Keratinocyte (primary cell): ENCODE data around the gene SYNJ2. TPM values are rescaled to one million over a fixed set of nuclear protein-coding genes. Genes with fewer than 3 reads are reported as not detected.

Experiments used
- DNase-seq: peaks from one replicate; pipeline ENCODE4 v3.0.0-alpha.2; 2011; ENCODE audit warnings: low read depth, missing footprints, low spot score
- FAIRE-seq: peaks from 2 replicates; lab custom pipeline; 2011; peaks lifted over from hg19 to GRCh38; lab: Jason Lieb, UNC
- H2AFZ ChIP-seq: 2 replicates; pipeline ENCODE4 v1.6.0; 2012; ENCODE audit warnings: low read length, control low read depth, inconsistent platforms; ENCODE audit not compliant: control insufficient read depth
- H3K27ac ChIP-seq: 2 replicates; pipeline ENCODE4 v1.5.1; 2011; ENCODE audit warnings: low read length; ENCODE audit not compliant: control insufficient read depth, insufficient read depth
- H3K27me3 ChIP-seq: 3 replicates; pipeline ENCODE4 v1.6.0; 2011; ENCODE audit warnings: low read length; ENCODE audit not compliant: control insufficient read depth, insufficient read depth; ENCODE audit errors: extremely low read depth
- H3K36me3 ChIP-seq, 2 experiments: 2 replicates in 1 of 2; 3 replicates in 1 of 2; pipeline ENCODE4 v1.5.1; 2011; ENCODE audit warnings: low read length in 2 of 2, mild to moderate bottlenecking in 1 of 2; ENCODE audit not compliant: control insufficient read depth in 2 of 2, insufficient read depth in 2 of 2; ENCODE audit errors: extremely low read depth in 1 of 2
- H3K4me1 ChIP-seq: 3 replicates; pipeline ENCODE4 v1.5.1; 2011; ENCODE audit warnings: low read length; ENCODE audit not compliant: control insufficient read depth, insufficient read depth; ENCODE audit errors: extremely low read depth
- H3K4me2 ChIP-seq: 3 replicates; pipeline ENCODE4 v1.6.0; 2011; ENCODE audit warnings: low read depth, low read length; ENCODE audit not compliant: control insufficient read depth, insufficient read depth; ENCODE audit errors: extremely low read depth
- H3K4me3 ChIP-seq, 3 experiments: fragments of 200-600 bp in 1 of 3; sonication (generic) in 1 of 3; 2 replicates in 2 of 3; 3 replicates in 1 of 3; pipeline ENCODE4 v1.5.1; 2011 to 2016; ENCODE audit warnings: low read length in 3 of 3, mild to moderate bottlenecking in 3 of 3, control low read depth in 2 of 3, inconsistent platforms in 1 of 3, low read depth in 1 of 3, mixed read lengths in 1 of 3, mixed run types in 1 of 3, moderate library complexity in 1 of 3; ENCODE audit not compliant: control insufficient read depth in 2 of 3, insufficient read depth in 2 of 3; ENCODE audit errors: extremely low read depth in 1 of 3
- H3K79me2 ChIP-seq: 2 replicates; pipeline ENCODE4 v1.6.0; 2012; ENCODE audit warnings: low read length; ENCODE audit not compliant: control insufficient read depth, insufficient read depth
- H3K9ac ChIP-seq: 3 replicates; pipeline ENCODE4 v1.6.0; 2011; ENCODE audit warnings: low read length; ENCODE audit not compliant: control insufficient read depth, insufficient read depth; ENCODE audit errors: extremely low read depth
- H3K9me1 ChIP-seq: 3 replicates; pipeline ENCODE4 v1.6.0; 2011; ENCODE audit warnings: low read length; ENCODE audit not compliant: control insufficient read depth, insufficient read depth; ENCODE audit errors: extremely low read depth
- H3K9me3 ChIP-seq: 2 replicates; pipeline ENCODE4 v1.5.1; 2012; ENCODE audit warnings: low read depth, low read length; ENCODE audit not compliant: control insufficient read depth
- H4K20me1 ChIP-seq: 3 replicates; pipeline ENCODE4 v1.6.0; 2011; ENCODE audit warnings: low read length; ENCODE audit not compliant: control insufficient read depth, insufficient read depth; ENCODE audit errors: extremely low read depth
- CTCF ChIP-seq, 3 experiments: IDR thresholded peaks in 1 of 3; conservative IDR thresholded peaks in 1 of 3; optimal IDR thresholded peaks in 1 of 3; 2 replicates in 2 of 3; 3 replicates in 1 of 3; pipeline versions ENCODE3 to v1.5.1; 2011; ENCODE audit warnings: low read length in 3 of 3, mild to moderate bottlenecking in 3 of 3, moderate library complexity in 2 of 3, control low read depth in 1 of 3, inconsistent platforms in 1 of 3; ENCODE audit not compliant: insufficient read depth in 2 of 3; ENCODE audit errors: extremely low read depth in 1 of 3
- EZH2 ChIP-seq: IDR thresholded peaks from one replicate; pipeline ENCODE4 v1.6.1; 2012; ENCODE audit warnings: inconsistent platforms, mild to moderate bottlenecking, low read length, moderate library complexity
- dilution Hi-C: fragments of 300-500 bp; cut with MboI; formaldehyde crosslinking; loops from one replicate; pipeline ENCODE4 v1.7.0; 2020; ENCODE audit warnings: low sequenced_read_pairs; ENCODE audit not compliant: extremely low pct_ligation_motif_present
- polyA plus RNA-seq, 5 experiments: library from polyadenylated mRNA; depleted of rRNA in 3 of 5; stranded (reverse) in 3 of 5; stranded (forward) in 1 of 5; unstranded in 1 of 5; fragments of >200 nt; gene quantifications; 1 replicate in 1 of 5; 2 replicates in 3 of 5; 3 replicates in 1 of 5; pipeline versions ENCODE4 v1.2.1 to v1.2.3, GENCODE V29; 2011 to 2012; ENCODE audit warnings: missing spikeins in 2 of 5, low read depth in 1 of 5, low replicate concordance in 1 of 5

Gene SYNJ2
- polyA plus RNA-seq, 1 donor (not counting 4 experiments of a cell fraction or from before 2014, with no cell fraction given), result 8.6 TPM

GRCh38 chr6:158036261-158036660 lies 54.6 kb downstream of the SYNJ2 start:
- no peak for DNase-seq
- no peak overlapping the region for H2AFZ ChIP-seq
- H3K9ac ChIP-seq, result no peak overlapping the region
- no peak overlapping the region for H3K4me3 ChIP-seq
- H3K9me1 ChIP-seq, result no peaks in the 10 kb centered on the region
- TF ChIP-seq CTCF (optimal IDR thresholded peaks at IDR 0.05 in 1 of 3, IDR thresholded peaks at IDR 0.05 in 1 of 3, conservative IDR thresholded peaks at IDR 0.05 in 1 of 3; ENCODE audit: extremely low read depth in 1 of 3, insufficient read depth in 2 of 3, low read length in 3 of 3), result no peak
- TF ChIP-seq EZH2, result no peak
- H3K4me2 ChIP-seq, result no peak overlapping the region
- dilution Hi-C loops, result no loop called here
- H3K79me2 ChIP-seq, result no peaks in the 10 kb centered on the region
- peaks cover 22% of the 10 kb centered on the region for H3K4me1 ChIP-seq
- no peaks in the 10 kb centered on the region for H4K20me1 ChIP-seq
- no peak for FAIRE-seq
- no peaks in the 10 kb centered on the region for H3K9me3 ChIP-seq
- no peak overlapping the region for H3K27ac ChIP-seq
- H3K27me3 ChIP-seq, result no peaks in the 10 kb centered on the region
- peaks cover 0 to 4% of the 10 kb centered on the region in 2 experiments for H3K36me3 ChIP-seq

DNA sequence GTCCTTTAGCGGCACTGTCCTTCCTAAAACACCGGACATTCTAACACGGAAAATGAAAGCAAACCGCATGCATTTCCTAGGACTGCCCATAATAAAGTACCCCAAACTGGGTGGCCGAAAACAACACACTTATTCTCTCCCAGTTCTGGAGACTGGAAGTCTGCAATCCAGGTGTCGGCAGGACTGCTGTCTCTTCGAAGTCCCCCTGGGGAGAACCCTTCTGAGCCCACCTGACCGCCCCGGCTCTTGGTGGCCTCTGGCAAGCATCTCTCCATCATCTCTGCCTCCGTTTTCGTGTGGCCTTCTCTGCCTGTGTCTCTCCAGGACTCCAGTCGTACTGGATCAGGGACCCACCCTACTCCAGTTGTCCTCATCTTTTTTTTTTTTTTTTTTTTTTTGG lies 55.4 kb downstream of the SYNJ2 start:
- Histone ChIP-seq H3K4me2 (no peak overlapping the region), H3K36me3 (peaks cover 0 to 4% of the 10 kb centered on the region in 2 experiments), H3K4me3 (no peak overlapping the region), H3K9me1 (no peaks in the 10 kb centered on the region), H3K9me3 (no peaks in the 10 kb centered on the region), H3K4me1 (peaks cover 30% of the 10 kb centered on the region), H3K27ac (no peak overlapping the region), H3K9ac (no peak overlapping the region), H2AFZ (no peak overlapping the region), H3K27me3 (no peaks in the 10 kb centered on the region), H4K20me1 (no peaks in the 10 kb centered on the region), H3K79me2 (no peaks in the 10 kb centered on the region)
- no peak for TF ChIP-seq EZH2
- DNase-seq, result no peak
- no peak for FAIRE-seq
- dilution Hi-C loops, result no loop called here

GRCh38 chr6:158037771-158038170 lies 56.1 kb downstream of the SYNJ2 start:
- no peak overlapping the region for H2AFZ ChIP-seq
- no peak overlapping the region for H3K27ac ChIP-seq
- peaks cover 37% of the 10 kb centered on the region for H3K4me1 ChIP-seq
- TF ChIP-seq CTCF (optimal IDR thresholded peaks at IDR 0.05 in 1 of 3, IDR thresholded peaks at IDR 0.05 in 1 of 3, conservative IDR thresholded peaks at IDR 0.05 in 1 of 3; ENCODE audit: extremely low read depth in 1 of 3, insufficient read depth in 2 of 3, low read length in 3 of 3), result no peak
- H3K9me1 ChIP-seq, result no peaks in the 10 kb centered on the region
- dilution Hi-C loops, result no loop called here
- H3K27me3 ChIP-seq, result no peaks in the 10 kb centered on the region
- no peak overlapping the region for H3K9ac ChIP-seq
- H3K36me3 ChIP-seq, result peaks cover 0 to 4% of the 10 kb centered on the region in 2 experiments
- no peaks in the 10 kb centered on the region for H3K9me3 ChIP-seq
- H3K4me2 ChIP-seq, result no peak overlapping the region
- no peak for DNase-seq
- H4K20me1 ChIP-seq, result no peaks in the 10 kb centered on the region
- H3K4me3 ChIP-seq, result no peak overlapping the region
- FAIRE-seq, result no peak
- no peaks in the 10 kb centered on the region for H3K79me2 ChIP-seq
